GM12865 (cell line): Measurements from ENCODE around the gene TRIM44.

ENCODE experiments used
- DNase-seq: peaks from one replicate; pipeline ENCODE4 v3.0.0; 2010; ENCODE audit warnings: low read depth
- H3K4me3 ChIP-seq: 2 replicates; pipeline ENCODE4 v1.5.1; 2011; ENCODE audit warnings: mild to moderate bottlenecking, low read depth, low read length, control low read depth
- TF ChIP-seq, protein P1 (sequence below): IDR thresholded peaks from 2 replicates; pipeline ENCODE4 v1.5.1; 2011; ENCODE audit warnings: low read length, control low read depth, low read depth, inconsistent platforms; ENCODE audit not compliant: insufficient read depth; ENCODE audit errors: missing control alignments

Gene TRIM44

GRCh38 chr11:35839368-35840161, 177.0 kb downstream of the TRIM44 start:
- no peak for DNase-seq
- TF ChIP-seq, protein P1, sequence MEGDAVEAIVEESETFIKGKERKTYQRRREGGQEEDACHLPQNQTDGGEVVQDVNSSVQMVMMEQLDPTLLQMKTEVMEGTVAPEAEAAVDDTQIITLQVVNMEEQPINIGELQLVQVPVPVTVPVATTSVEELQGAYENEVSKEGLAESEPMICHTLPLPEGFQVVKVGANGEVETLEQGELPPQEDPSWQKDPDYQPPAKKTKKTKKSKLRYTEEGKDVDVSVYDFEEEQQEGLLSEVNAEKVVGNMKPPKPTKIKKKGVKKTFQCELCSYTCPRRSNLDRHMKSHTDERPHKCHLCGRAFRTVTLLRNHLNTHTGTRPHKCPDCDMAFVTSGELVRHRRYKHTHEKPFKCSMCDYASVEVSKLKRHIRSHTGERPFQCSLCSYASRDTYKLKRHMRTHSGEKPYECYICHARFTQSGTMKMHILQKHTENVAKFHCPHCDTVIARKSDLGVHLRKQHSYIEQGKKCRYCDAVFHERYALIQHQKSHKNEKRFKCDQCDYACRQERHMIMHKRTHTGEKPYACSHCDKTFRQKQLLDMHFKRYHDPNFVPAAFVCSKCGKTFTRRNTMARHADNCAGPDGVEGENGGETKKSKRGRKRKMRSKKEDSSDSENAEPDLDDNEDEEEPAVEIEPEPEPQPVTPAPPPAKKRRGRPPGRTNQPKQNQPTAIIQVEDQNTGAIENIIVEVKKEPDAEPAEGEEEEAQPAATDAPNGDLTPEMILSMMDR, result no peak
- no peak overlapping the region for H3K4me3 ChIP-seq

GRCh38 chr11:35841733-35842132, 179.2 kb downstream of the TRIM44 start:
- TF ChIP-seq, protein P1, result no peak
- H3K4me3 ChIP-seq, result no peak overlapping the region
- DNase-seq, result no peak

- no peak for DNase-seq
- no peak overlapping the region for H3K4me3 ChIP-seq
- TF ChIP-seq, protein P1, result no peak
Measured at GRCh38 chr11:35842958-35843357, 180.4 kb downstream of the TRIM44 start.

GRCh38 chr11:35844579-35844978, 182.0 kb downstream of the TRIM44 start:
- H3K4me3 ChIP-seq, result no peak overlapping the region
- TF ChIP-seq, protein P1, result no peak
- no peak for DNase-seq

- H3K4me3 ChIP-seq, result no peak overlapping the region
- TF ChIP-seq, protein P1, result no peak
- DNase-seq, result no peak
Measured at GRCh38 chr11:35845860-35846259, 183.3 kb downstream of the TRIM44 start.

DNA sequence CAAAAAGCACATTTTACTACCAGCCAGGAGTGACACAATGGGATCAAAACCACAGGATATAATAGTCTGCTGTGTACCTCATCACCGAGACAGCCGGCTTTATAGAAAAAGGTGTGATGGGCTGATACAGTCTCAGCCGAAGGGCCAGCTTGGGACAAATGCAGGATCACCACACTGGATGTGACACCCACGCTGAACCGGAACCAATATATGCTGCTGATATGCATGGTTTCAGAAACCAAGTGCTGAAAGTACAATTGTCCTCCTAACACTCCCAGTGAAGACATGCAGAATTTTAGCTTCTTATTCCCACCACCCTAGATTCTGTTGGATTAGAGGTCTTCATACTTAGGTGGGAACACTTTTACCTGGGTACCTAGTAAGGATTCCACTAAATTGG, 184.3 kb downstream of the TRIM44 start:
- no peak overlapping the region for H3K4me3 ChIP-seq
- TF ChIP-seq, protein P1, result no peak
- DNase-seq, result no peak

GRCh38 chr11:35847473-35847872, 184.9 kb downstream of the TRIM44 start:
- no peak for DNase-seq
- no peak overlapping the region for H3K4me3 ChIP-seq
- TF ChIP-seq, protein P1, result no peak
